Cortex of kidney (tissue), 1 donor: Measurements from ENCODE around the gene PCSK2.

ENCODE experiments used
- DNase-seq: peaks from one replicate; lab custom pipeline; 2025; lab: John Stamatoyannopoulos, UW

Gene PCSK2

DNA sequence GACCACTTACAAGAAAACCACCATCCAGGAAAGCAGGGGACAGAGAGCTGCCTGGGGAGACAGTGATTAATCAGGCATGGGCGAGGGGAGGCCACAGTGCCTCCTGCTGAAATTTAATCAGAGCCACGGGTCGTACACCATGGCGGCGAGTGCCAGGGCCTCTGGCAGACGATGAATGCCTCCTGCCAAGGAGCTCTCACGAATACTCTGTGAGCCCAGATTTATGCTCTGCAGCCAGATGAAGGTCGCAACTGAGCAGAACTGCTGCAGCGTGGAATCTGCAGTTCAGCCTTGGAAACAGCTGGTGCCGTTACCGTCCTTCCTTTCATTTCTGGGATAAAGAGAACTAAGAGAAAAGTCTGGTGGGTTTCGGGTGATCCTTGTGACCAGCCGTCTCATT, 218.7 kb downstream of the PCSK2 start:
- no peak for DNase-seq

GRCh38 chr20:17446171-17446570, 219.3 kb downstream of the PCSK2 start:
- no peak for DNase-seq

DNA sequence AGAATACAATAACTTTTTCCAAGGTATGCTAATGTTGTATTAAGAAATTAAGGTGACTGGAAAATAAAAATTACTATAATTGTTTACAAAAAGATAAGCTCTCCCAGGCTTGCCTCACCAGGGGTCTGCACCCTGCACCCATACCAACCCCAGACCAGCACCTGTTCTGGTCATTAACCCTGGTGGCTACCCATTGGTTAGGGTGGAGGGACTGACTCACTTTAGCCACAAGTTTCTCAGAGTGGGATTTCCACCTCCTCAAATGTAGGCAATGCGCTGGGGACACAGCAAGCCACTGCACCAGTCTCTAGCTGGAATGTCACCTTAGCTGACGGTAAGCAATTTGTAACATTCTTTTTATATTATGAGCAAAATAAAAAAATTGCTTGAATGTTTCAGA, 221.2 kb downstream of the PCSK2 start:
- no peak for DNase-seq

DNA sequence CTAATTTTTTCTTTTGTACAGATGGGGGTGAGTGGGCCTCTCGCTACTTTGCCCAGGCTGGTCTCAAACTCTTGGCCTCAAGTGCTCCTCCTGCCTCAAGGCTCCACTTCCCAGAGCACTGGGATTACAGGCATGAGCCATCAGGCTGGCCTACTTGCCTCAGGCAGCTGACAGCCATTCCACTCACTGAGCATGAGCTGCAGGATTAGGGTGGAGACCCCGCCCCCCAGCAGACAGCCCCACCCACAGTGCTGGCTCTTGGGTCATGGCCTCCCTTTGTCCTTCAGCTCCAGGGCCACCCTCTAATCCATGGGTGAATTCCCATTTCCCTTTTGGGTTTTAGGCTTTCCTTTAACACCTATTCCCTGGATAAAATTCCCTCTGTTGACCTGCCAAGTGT, 222.2 kb downstream of the PCSK2 start:
- no peak for DNase-seq

DNA sequence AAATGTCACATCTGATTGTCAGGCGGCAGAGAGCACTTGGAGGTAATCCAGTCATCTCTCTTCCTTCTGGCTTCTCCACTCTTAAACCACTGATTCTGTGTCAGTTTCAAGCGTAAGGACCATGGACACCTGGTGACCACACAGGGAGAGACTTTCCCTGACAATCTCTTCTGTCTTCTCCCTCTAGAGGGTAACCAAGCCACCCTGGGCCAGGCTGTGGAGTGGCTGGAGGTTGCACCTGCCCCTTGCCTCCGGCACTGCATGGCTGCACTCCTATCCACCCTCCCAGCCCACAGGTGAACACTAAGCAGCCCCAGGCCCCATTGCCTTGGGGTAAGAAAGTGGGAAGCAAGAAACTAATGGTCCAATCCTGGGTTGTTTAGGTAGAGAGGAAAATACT, 225.6 kb downstream of the PCSK2 start:
- no peak for DNase-seq

DNA sequence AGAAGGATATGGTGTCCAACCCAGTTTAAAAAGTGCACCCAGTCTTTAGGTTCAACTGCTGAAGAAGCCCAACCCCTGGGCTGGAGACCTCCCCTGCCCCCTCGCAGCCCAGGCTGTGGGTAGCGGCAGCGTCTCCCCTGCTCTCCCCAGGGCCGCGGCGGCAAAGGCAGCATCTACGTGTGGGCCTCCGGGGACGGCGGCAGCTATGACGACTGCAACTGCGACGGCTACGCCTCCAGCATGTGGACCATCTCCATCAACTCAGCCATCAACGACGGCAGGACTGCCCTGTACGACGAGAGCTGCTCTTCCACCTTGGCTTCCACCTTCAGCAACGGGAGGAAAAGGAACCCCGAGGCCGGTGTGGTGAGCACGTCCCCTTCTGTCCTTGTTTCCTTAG, 226.8 kb downstream of the PCSK2 start:
- DNase-seq = no peak

- DNase-seq = no peak
Observed at GRCh38 chr20:17456279-17456678, 229.4 kb downstream of the PCSK2 start.

DNA sequence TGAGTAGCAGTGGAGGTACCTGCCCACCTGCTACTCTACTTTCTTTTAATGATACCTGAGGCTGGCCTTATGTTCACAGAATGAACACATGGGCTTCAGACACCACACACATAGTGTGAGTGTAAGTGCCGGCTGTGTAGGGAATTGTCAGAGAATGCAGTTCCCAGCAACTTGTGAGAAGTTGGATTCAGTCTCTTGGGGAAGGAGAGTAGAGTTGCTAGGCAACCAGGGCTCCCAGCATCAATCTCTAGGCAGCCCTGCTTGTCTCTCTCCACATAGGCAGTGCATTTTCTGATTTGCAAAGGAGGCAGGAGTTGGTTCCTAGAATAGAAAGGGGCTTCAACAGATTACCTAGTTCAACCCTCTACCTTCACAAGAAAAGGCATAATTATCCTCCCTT, 230.2 kb downstream of the PCSK2 start:
- no peak for DNase-seq

GRCh38 chr20:17457588-17458190, 230.8 kb downstream of the PCSK2 start:
- DNase-seq = no peak

DNA sequence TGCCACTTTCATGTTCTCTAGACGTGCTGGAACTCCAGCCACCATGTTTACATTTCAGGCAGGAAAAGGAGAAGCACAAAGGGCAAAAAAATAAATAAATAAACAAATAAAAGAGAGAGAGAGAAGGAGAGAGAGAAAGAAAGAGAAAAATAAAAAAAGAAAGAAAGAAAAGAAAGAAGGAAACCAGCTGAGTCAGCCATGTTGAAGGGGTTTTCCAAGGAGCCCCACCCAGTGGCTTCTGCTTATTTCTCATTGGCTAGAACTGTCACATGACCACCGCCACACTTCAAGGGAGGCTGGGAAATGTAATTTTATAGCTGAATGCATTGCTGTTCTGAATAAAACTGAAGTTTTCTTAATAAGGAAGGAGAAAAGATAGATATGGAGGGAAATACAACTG, 233.3 kb downstream of the PCSK2 start:
- no peak for DNase-seq

- DNase-seq = no peak
Observed at GRCh38 chr20:17461941-17462340, 235.1 kb downstream of the PCSK2 start.

GRCh38 chr20:17463711-17464110, 236.9 kb downstream of the PCSK2 start:
- no peak for DNase-seq

DNA sequence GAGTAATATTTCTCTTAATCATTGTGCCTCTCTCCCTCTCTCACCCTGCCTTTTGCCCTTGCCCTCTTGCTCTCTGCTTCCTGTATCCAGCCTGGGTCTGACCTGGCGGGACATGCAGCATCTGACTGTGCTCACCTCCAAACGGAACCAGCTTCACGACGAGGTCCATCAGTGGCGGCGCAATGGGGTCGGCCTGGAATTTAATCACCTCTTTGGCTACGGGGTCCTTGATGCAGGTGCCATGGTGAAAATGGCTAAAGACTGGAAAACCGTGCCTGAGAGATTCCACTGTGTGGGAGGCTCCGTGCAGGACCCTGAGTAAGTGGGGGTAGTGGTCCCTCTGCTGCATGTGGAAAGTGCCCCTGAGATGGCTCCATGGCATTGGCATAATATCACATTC, 238.4 kb downstream of the PCSK2 start:
- no peak for DNase-seq

GRCh38 chr20:17466641-17467040, 239.8 kb downstream of the PCSK2 start:
- DNase-seq = no peak

DNA sequence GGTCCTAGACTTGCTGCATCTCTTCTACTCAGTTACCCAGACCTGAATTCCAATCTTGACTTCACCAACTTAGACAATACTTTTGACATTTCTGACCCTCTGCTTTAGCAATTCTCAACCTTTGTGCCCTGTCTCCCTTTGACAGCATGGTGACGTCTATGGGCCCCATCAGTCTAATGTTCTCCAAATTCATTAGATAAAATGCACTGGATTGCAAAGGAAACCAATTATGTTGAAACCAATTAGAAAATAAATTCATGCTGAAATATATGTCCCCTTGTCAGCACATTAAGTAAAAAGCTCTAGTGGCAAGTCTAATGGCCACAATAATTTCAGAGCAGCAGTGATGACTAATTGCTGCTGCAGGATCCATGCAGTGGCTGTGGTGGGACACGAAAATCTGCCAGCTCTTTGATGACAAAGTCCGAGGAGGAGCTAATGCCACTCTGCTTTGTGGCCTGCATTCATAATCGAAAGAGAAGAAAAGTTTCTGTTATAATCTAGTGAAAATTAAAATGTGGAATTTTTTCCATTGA, 240.3 kb downstream of the PCSK2 start:
- no peak for DNase-seq

- DNase-seq = no peak
Observed at GRCh38 chr20:17468073-17468840, 241.4 kb downstream of the PCSK2 start.

GRCh38 chr20:17469246-17470030, 242.6 kb downstream of the PCSK2 start:
- DNase-seq = no peak

- DNase-seq = no peak
Observed at GRCh38 chr20:17470521-17470920, 243.7 kb downstream of the PCSK2 start.

- DNase-seq = no peak
Observed at GRCh38 chr20:17470973-17471372, 244.1 kb downstream of the PCSK2 start.

GRCh38 chr20:17471606-17472187, 244.9 kb downstream of the PCSK2 start:
- no peak for DNase-seq

DNA sequence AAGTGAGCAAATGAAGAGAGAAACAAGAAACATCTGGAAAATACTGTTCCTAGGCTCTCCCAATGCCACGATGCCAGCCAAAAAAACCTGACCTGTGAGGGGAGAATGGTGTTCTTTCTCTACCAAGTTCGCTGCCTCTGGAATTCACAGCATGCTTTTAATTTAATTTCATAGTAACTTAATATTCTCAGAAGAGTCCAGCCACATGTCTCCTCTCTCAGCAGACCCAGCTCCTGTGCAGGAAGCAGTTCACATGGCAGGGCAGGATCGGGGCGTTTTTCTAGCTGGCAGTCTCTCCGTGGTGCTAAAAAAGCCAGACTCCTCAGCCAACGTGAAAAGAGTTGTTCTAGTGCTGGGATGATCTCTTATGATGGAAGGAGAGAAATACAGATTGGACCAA, 246.8 kb downstream of the PCSK2 start:
- no peak for DNase-seq

GRCh38 chr20:17479063-17479657, 252.3 kb downstream of the PCSK2 start:
- DNase-seq = no peak
